ENCODE measurements around the gene CRADD. TPM values are rescaled to one million over a fixed set of nuclear protein-coding genes. Genes with fewer than 3 reads are reported as not detected.

CRADD gene
- total RNA-seq, 4 donors from 2014 or later = 19.4 to 28.7 (median 22.6) TPM

GRCh38 chr12:93743999-93744689 lies 67.0 kb downstream of the CRADD start:
- in situ Hi-C loops (cut with MboI; ENCODE audit: low sequenced_read_pairs in 4 of 4) (loop anchor here (5.0 to 25.0 kb wide), 9 partner anchors 67 to 351 kb away; partner anchors contain the start of genes CRADD (in 2 of the 4) and SOCS2 (in 1 of the 4)), intact Hi-C loops (cut with DNase I; ENCODE audit: low total_unique reads) (loop anchor here (5.0 kb wide), 1 partner anchor 358 kb away; no protein-coding TSS in a partner anchor)
- peak overlapping the region in 3 of 4 donors; percentile 75 to 84 (median 78) for H3K27ac ChIP-seq
- DNase-seq (no peak), ATAC-seq (no peak)
- H3K36me3 ChIP-seq = no peaks in the 10 kb centered on the region
- H3K9me3 ChIP-seq = no peaks in the 10 kb centered on the region
- TF ChIP-seq POLR2A (IDR thresholded peaks at IDR 0.05) (no peak), CTCF (IDR thresholded peaks at IDR 0.05 in 4 of 5, conservative IDR thresholded peaks at IDR 0.05 in 1 of 5) (no peak)
- peaks cover 23 to 60% of the 10 kb centered on the region in 2 donors for H3K4me1 ChIP-seq
- no peaks in the 10 kb centered on the region for H3K27me3 ChIP-seq
- H3K4me3 ChIP-seq = no peak overlapping the region

GRCh38 chr12:93745286-93745685 lies 68.1 kb downstream of the CRADD start:
- Histone ChIP-seq H3K27me3 (no peaks in the 10 kb centered on the region), H3K4me3 (no peak overlapping the region), H3K4me1 (peaks cover 28 to 66% of the 10 kb centered on the region in 2 donors), H3K27ac (no peak overlapping the region), H3K9me3 (no peaks in the 10 kb centered on the region), H3K36me3 (no peaks in the 10 kb centered on the region)
- intact Hi-C loops (cut with DNase I; ENCODE audit: low total_unique reads) (no loop called here), in situ Hi-C loops (cut with MboI; ENCODE audit: low sequenced_read_pairs in 4 of 4) (loop anchor here (10.0 to 25.0 kb wide), 8 partner anchors 70 to 350 kb away; partner anchors contain the start of genes CRADD (in 1 of the 4) and SOCS2 (in 1 of the 4))
- no peak for TF ChIP-seq CTCF (IDR thresholded peaks at IDR 0.05 in 4 of 5, conservative IDR thresholded peaks at IDR 0.05 in 1 of 5)
- no peak for TF ChIP-seq POLR2A (IDR thresholded peaks at IDR 0.05)
- no peak for DNase-seq
- ATAC-seq = no peak

GRCh38 chr12:93746572-93747168 lies 69.5 kb downstream of the CRADD start:
- no peak overlapping the region for H3K27ac ChIP-seq
- H3K9me3 ChIP-seq = no peaks in the 10 kb centered on the region
- H3K4me1 ChIP-seq = peaks cover 22 to 56% of the 10 kb centered on the region in 2 donors
- DNase-seq (no peak), ATAC-seq (no peak)
- no peak overlapping the region for H3K4me3 ChIP-seq
- H3K36me3 ChIP-seq = no peaks in the 10 kb centered on the region
- in situ Hi-C loops (cut with MboI; ENCODE audit: low sequenced_read_pairs in 4 of 4) = loop anchor here (10.0 to 25.0 kb wide), 8 partner anchors 72 to 348 kb away; partner anchors contain the start of genes CRADD (in 1 of the 4) and SOCS2 (in 1 of the 4)
- TF ChIP-seq CTCF (IDR thresholded peaks at IDR 0.05 in 4 of 5, conservative IDR thresholded peaks at IDR 0.05 in 1 of 5) (no peak), POLR2A (IDR thresholded peaks at IDR 0.05) (no peak)
- no peaks in the 10 kb centered on the region for H3K27me3 ChIP-seq
- intact Hi-C loops (cut with DNase I; ENCODE audit: low total_unique reads) = no loop called here

- DNase-seq = no peak
- no peak overlapping the region for H3K27ac ChIP-seq
- no peaks in the 10 kb centered on the region for H3K36me3 ChIP-seq
- TF ChIP-seq POLR2A (IDR thresholded peaks at IDR 0.05) (no peak), CTCF (IDR thresholded peaks at IDR 0.05 in 4 of 5, conservative IDR thresholded peaks at IDR 0.05 in 1 of 5) (no peak)
- intact Hi-C loops (cut with DNase I; ENCODE audit: low total_unique reads) = no loop called here
- no peaks in the 10 kb centered on the region for H3K27me3 ChIP-seq
- H3K4me3 ChIP-seq = no peak overlapping the region
- no peaks in the 10 kb centered on the region for H3K9me3 ChIP-seq
- ATAC-seq = no peak
- peaks cover 19 to 42% of the 10 kb centered on the region in 2 donors for H3K4me1 ChIP-seq
- in situ Hi-C loops (cut with MboI; ENCODE audit: low sequenced_read_pairs in 4 of 4) = loop anchor here (10.0 to 25.0 kb wide), 8 partner anchors 74 to 346 kb away; partner anchors contain the start of genes CRADD (in 1 of the 4) and SOCS2 (in 1 of the 4)
Observed at GRCh38 chr12:93748672-93749383, 71.7 kb downstream of the CRADD start.

Data from gastrocnemius medialis (tissue), 4 donors.